HG02763 (cell line): ENCODE results near the gene RABL2A.
"Not testable (repeated sequence)": the region's sequence is repeated elsewhere in the genome, so short reads cannot be mapped to it uniquely, and the experiment has no call there.

ENCODE experiments used
- ATAC-seq: cut with Tn5 transposase; IDR thresholded peaks from one replicate; pipeline ENCODE4 v1.9.1; 2021; ENCODE audit warnings: mild to moderate bottlenecking, moderate library complexity; ENCODE audit not compliant: unreplicated experiment

Gene RABL2A

DNA sequence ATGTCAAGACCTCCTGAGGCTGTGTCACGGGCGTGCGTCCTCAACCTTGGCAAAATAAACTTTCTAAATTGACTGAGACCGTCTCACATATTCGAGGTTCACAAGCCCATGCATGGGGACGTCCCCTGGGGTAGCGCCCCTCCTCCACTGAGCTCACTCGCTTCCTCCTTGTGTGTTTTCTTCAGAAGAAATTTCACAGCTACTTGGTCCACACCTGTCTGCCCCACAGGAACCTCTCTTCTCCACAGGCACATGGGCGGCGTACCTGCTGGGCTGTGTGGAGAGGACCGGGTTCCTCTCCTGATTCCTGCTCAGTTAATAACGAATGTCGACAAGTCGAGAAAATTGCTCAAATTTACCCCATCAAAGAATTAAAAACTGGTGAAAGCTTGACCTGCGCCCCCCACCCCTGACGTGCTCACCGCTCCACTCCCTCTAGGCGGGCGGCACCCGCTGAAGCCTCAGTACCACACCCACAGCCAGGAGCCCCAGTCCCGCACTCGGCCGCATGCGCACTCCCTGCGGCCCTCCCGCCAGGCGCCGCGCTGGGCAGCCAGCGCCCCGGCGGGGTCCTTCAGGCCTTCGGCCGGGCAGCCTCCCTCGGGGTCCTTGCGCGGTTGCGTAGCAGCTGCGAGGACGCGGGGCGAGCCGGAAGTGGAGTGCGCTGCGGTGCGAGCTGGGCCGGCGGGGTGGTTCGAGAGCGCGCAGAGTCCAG is at the start of gene RABL2A:
Gene RABL2A, plus strand, starts transcription at position 651 of the 715 bp plus-strand sequence. CDS start 1,341 bp downstream, outside the sequence.
- ATAC-seq = peak; percentile 96

GRCh38 chr2:113578508-113578907 is 48.6 kb upstream of the RABL2A start:
- not testable (repeated sequence) for ATAC-seq

DNA sequence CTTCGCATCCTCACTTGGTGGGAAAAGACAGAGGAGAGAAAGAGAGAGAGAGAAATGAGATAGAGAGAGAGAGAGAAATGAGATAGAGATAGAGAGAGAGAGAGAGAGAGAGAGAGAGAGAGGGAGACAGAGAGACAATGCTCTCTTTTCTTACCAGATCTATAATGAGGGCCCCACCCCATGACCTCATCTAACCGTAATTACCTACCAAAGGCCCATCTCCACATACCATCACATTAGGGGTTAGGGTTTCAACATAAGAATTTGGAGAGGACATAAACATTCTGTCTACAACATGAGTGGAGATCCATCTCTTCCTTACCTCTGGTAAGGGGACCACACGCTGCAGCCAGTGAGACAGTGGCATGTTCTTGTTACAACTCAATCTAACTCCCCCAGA is 44.6 kb upstream of the RABL2A start:
- not testable (repeated sequence) for ATAC-seq

DNA sequence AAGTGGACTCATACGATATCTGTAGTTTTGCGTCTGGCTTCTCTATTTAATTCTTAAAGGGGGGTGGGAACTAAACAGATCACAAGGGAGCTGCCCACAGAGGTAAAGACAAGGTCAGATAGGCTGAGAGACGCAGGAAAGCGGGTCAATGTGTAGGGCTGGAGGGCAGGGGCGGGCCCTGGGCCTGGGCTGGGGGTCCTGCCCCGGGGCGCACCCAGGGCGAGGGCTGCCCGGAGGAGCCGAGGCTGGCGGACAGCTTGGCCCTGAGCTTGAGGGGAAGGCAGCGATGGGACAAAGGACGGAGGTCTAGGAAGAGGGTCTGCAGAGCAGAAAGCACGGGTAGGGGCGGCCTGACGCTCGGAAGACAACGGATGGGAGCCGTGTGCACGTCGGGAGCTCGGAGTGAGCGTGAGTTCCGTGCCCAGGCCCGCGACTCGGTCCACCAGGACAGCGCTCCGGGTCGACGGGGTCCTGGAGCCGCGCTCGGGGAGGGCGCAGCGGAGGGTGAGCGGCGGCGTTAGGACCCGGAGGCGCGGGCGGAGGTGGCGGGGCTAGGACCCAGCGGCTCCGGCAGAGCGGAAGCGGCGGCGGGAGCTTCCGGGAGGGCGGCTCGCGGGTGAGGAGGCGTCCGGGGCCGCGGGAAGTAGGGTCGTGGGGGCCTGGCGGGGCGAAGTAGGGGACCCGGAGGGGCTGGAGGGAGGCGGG is 43.4 kb upstream of the RABL2A start:
- not testable (repeated sequence) for ATAC-seq

DNA sequence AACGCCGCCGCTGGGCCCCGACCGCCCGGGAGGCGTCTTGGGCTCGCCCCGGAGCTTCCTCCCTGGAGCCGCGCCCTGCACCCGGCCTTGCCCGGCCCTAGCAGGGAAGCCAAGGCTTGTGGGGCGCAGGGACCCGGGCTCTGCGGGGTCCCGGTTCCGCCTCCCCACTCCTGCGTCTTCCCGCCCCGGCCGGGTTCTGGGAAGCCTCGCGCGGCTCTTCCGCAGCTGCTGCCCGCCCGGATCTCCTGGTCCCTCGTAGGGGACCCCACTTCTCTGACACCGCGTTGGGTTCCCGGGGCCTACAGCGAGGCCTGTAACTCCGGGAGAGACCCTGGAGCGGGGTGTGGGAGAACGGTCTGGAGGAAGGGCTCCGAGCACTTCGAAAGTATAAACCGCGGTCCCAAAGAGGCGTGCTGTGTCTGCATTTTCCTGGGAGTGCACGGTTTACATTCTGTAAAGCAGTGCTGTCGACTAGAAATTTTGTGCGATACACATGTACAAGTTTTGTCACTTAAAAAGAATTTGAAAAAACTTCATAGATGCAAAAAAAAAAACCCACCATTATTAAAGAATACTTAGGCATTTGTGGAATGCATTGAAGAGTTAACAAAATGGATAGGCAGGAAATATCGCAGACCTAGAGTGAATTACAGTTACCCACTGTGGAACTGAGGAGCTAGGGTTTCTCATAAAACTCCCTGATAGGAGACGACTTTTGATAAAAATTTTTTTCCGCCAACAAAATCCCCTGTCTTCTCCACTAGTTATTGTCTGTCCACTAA is 42.6 kb upstream of the RABL2A start:
- not testable (repeated sequence) for ATAC-seq

DNA sequence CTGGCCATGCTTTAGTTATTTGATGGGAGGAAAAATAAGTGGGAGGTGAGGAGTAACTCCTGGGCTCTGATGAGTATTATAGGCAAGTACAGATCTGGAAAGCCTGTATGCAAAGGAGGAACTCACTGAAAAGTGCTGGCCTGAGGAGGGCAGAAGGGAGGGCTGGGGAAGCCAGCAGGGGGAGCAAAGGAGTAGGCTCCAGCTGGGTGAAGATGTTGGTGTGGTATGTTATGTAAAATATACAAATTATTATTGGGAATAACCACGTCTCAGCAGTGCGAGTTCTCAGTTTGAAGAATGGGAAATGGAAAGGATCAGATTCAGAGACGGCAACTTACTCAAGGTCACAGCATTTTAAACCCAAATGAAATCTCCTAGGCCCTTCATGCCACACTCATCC is 39.9 kb upstream of the RABL2A start:
- not testable (repeated sequence) for ATAC-seq

DNA sequence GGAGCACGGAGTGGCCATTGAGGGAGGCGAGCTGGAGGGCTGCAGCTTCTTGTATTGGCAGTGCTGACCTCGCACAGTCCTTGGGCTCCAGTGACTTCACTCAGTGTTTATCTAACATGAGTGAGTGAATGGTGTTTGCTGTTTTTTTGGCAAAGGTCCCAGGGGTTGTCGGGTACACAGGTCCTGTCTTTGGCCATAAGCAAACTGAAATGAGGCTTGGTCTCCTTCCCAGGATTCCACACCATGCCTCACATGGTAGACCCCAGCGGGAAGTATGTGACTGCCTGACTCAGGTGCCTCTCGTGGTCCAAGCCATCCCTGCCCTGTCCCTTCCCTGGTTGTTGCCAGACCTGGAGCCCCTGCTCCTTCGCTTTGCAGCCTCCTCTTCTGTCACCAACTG is 37.5 kb upstream of the RABL2A start:
- not testable (repeated sequence) for ATAC-seq

DNA sequence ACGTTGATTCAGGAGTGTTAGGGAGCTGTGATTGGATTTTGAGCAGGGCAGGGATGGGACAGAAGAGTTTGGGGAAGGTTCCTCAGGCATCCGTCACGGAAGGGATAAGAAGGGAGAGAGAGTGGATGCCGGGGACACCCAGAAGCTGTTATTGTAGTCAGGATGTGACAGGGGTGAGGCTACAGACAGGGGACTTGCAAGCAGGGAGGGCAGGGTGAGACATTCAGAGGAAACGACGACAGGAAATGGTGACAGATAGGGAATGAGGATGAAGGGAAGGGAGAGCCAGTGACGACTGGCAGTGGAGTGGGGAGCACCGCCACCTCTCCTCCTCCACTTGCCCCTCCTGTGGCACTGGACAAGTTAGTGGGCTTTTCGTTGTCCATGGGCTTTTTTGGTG is 35.1 kb upstream of the RABL2A start:
- ATAC-seq = not testable (repeated sequence)

- ATAC-seq = not testable (repeated sequence)
Observed at GRCh38 chr2:113593280-113593679, 33.8 kb upstream of the RABL2A start.

DNA sequence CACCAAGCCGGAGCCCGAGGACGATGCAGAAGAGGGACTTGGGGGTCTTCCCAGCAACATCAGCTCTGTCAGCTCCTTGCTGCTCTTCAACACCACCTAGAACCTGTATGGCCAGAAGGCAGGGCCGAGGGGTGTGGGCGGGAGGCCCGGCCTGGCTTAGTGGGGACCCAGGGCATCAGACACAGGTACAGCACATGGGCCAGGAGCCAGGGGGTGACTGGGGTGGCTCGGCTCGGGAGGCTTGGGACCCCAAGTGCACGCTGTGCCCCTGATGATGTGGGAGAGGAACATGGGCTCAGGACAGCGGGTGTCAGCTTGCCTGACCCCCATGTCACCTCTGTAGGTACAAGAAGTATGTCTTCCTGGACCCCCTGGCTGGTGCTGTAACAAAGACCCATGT is 31.3 kb upstream of the RABL2A start:
- ATAC-seq = not testable (repeated sequence)

- ATAC-seq = not testable (repeated sequence)
Observed at GRCh38 chr2:113597164-113597563, 29.9 kb upstream of the RABL2A start.

DNA sequence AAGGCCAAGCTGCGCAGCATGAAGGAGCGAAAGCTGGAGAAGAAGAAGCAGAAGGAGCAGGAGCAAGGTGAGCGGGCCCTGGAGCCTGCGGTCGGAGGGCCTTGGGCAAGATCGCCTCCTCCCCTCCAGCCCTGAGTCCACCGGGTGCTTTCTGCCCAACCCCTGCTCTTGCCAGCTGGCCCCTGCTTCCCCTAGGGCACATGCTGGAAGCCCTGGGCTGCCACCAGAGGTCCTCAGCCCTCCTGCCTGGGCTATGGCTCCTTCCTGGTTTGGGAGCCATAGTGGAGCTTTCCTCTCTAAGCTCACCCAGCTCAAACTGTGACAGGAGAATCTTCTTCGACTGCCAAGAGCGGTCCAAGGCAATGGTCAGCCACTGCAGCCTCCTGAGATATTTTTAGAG is 29.5 kb upstream of the RABL2A start:
- ATAC-seq = not testable (repeated sequence)

DNA sequence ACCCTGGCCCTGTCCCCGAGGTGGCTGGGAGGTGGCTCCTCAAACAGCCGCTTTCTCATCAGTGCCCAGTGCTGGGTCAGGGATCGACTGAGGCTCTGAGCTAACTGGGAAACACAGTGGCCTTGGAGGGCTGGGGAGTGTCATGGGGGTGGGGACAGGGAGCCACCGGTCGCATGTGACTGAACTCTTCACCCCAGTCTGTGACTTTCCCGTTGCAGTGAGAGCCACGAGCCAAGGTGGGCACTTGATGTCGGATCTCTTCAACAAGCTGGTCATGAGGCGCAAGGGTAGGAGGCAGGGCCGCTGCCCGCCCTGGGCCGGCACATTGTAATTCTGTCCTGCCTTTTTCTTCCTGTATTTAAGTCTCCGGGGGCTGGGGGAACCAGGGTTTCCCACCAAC is 28.9 kb upstream of the RABL2A start:
- not testable (repeated sequence) for ATAC-seq

- not testable (repeated sequence) for ATAC-seq
Observed at GRCh38 chr2:113598738-113599137, 28.3 kb upstream of the RABL2A start.

- not testable (repeated sequence) for ATAC-seq
Observed at GRCh38 chr2:113599208-113599607, 27.9 kb upstream of the RABL2A start.

- not testable (repeated sequence) for ATAC-seq
Observed at GRCh38 chr2:113602040-113602769, 24.9 kb upstream of the RABL2A start.

DNA sequence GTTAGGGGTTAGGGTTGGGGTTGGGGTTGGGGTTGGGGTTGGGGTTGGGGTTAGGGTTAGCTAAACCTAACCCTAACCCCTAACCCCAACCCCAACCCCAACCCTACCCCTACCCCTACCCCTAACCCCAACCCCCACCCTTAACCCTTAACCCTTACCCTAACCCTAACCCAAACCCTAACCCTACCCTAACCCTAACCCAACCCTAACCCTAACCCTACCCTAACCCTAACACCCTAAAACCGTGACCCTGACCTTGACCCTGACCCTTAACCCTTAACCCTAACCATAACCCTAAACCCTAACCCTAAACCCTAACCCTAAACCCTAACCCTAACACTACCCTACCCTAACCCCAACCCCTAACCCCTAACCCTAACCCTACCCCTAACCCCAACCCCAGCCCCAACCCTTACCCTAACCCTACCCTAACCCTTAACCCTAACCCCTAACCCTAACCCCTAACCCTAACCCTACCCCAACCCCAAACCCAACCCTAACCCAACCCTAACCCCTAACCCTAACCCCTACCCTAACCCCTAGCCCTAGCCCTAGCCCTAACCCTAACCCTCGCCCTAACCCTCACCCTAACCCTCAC is 24.1 kb upstream of the RABL2A start:
- peak; percentile 28 for ATAC-seq

- peak; percentile 95 for ATAC-seq
Observed at GRCh38 chr2:113603467-113604084, 23.5 kb upstream of the RABL2A start.

DNA sequence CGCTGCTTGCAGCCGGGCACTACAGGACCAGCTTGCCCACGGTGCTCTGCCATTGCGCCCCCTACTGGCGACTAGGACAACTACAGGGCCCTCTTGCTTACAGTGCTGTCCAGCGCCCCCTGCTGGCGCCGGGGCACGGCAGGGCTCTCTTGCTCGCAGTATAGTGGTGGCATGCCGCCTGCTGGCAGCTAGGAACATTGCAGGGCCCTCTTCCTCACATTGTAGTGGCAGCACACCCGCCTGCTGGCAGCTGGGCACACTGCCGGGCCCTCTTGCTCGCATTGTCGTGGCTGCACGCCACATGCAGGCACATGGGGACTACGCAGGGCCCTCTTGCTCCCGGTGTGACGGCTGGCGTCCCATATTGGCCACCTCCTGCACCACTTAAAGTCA is 23.0 kb upstream of the RABL2A start:
- ATAC-seq = not testable (repeated sequence)

GRCh38 chr2:113604661-113605060 is 22.4 kb upstream of the RABL2A start:
- ATAC-seq = not testable (repeated sequence)
